Mesangial cell (primary cell): ENCODE data around the gene C1orf21. TPM values are rescaled to one million over a fixed set of nuclear protein-coding genes. Genes with fewer than 3 reads are reported as not detected.

Experiments used
- total RNA-seq: library from RNA; depleted of rRNA; stranded (reverse); fragments of >200 nt; gene quantifications from 2 replicates; pipeline ENCODE4 v1.2.3, GENCODE V29; 2015

Gene C1orf21, protein sequence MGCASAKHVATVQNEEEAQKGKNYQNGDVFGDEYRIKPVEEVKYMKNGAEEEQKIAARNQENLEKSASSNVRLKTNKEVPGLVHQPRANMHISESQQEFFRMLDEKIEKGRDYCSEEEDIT
- 2.9 and 4.2 TPM in 2 replicates for total RNA-seq

DNA sequence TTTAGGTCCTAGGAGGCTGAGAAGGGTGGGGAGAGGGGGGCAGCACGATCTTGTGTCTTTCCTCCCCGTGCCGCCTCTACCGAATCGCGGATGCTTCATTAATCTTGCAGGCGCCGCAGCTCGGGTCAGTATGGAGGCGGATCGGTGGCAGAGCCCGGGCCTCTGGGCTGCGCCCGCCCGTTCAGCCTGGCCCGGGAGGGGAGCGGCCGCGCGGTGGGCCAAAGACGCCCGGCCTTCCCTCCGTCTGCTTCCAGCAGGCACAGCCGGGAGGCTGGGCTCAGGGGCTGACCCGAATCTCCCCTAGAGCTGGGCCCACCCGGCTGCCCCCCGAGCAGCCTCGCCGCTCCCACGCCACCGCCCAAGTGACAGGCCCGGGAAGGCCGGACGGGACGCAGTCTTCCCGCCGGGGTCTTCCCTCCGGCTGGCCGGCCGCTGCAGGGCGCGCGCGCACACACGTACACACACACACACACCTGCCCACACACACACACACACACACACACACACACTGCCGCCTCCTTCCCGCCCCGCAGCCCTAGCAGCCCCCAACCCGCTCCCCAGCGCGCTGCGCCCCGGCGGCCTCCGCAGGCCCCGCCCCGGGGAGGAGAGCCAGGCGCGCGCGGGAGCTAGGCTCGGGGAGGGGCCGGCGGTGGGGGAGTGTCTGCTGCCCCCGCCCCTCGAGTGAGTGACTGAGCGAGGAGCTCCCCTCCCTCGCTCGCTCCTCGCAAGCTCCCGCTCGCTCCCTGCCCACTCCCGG is at the start of gene C1orf21:
Gene C1orf21 (plus strand): TSS at position 718 of the 757 bp plus-strand sequence. CDS start 90,481 bp downstream, outside the sequence.

